Endothelial cell of umbilical vein (primary cell): Measurements from ENCODE around the gene ADAP1. TPM values are rescaled to one million over a fixed set of nuclear protein-coding genes. Genes with fewer than 3 reads are reported as not detected.

ENCODE experiments used
- BruUV-seq: library from RNA; stranded (reverse); fragments of 400-500 nt; replicated peaks from 2 replicates; lab custom pipeline; 2021; lab: Mats Ljungman, UMichigan
- CTCF ChIA-PET: fragments of 300-600, 350-600 bp; sonication (Branson Sonifier 250); formaldehyde crosslinking; loops from one replicate; lab custom pipeline; 2021; ENCODE audit warnings: antibody characterized with exemption, inconsistent platforms; lab: Charles Lee
- POLR2A ChIA-PET: fragments of 300-600, 350-600 bp; sonication (Branson Sonifier 250); formaldehyde crosslinking; loops from one replicate; lab custom pipeline; 2021; ENCODE audit warnings: antibody characterized with exemption, inconsistent platforms; lab: Charles Lee
- DNase-seq: peaks from one replicate; pipeline ENCODE4 v3.0.0-alpha.2; 2011; ENCODE audit warnings: low read depth, low spot score
- FAIRE-seq: peaks from 2 replicates; lab custom pipeline; 2011; peaks lifted over from hg19 to GRCh38; lab: Jason Lieb, UNC
- H2AFZ ChIP-seq: 2 replicates; pipeline ENCODE4 v1.6.0; 2012; ENCODE audit warnings: low read depth, low read length, control low read depth, inconsistent platforms
- H3K27ac ChIP-seq: 2 replicates; pipeline ENCODE4 v1.5.1; 2011; ENCODE audit warnings: low read depth, mild to moderate bottlenecking, control low read depth, low read length, moderate library complexity; ENCODE audit not compliant: insufficient read depth
- H3K27me3 ChIP-seq, 2 experiments: 2 replicates each; pipeline versions ENCODE4 v1.6.0 to v1.6.1; 2011; ENCODE audit warnings: low read length in 2 of 2, mixed read lengths in 1 of 2; ENCODE audit not compliant: control insufficient read depth in 2 of 2, insufficient read depth in 2 of 2
- H3K36me3 ChIP-seq, 2 experiments: 2 replicates in 1 of 2; 3 replicates in 1 of 2; pipeline ENCODE4 v1.5.1; 2011; ENCODE audit warnings: low read length in 2 of 2, mild to moderate bottlenecking in 1 of 2, moderate library complexity in 1 of 2; ENCODE audit not compliant: control insufficient read depth in 2 of 2, insufficient read depth in 2 of 2; ENCODE audit errors: extremely low read depth in 1 of 2
- H3K4me1 ChIP-seq: 3 replicates; pipeline ENCODE4 v1.5.1; 2011; ENCODE audit warnings: mild to moderate bottlenecking, low read length; ENCODE audit not compliant: control insufficient read depth, insufficient read depth; ENCODE audit errors: extremely low read depth
- H3K4me2 ChIP-seq: 2 replicates; pipeline ENCODE4 v1.6.1; 2011; ENCODE audit warnings: low read length, control low read depth, mixed read lengths; ENCODE audit not compliant: insufficient read depth
- H3K4me3 ChIP-seq, 3 experiments: fragments of 200-600 bp in 1 of 3; sonication (generic), shearing (Covaris generic) in 1 of 3; replicated peaks in 1 of 3; 2 replicates each; pipeline ENCODE4 v1.5.1; 2011 to 2016; ENCODE audit warnings: control low read depth in 3 of 3, low read length in 3 of 3, mild to moderate bottlenecking in 2 of 3, inconsistent platforms in 1 of 3, low read depth in 1 of 3, moderate library complexity in 1 of 3; ENCODE audit not compliant: insufficient read depth in 1 of 3
- H3K79me2 ChIP-seq: 2 replicates; pipeline ENCODE4 v1.6.0; 2012; ENCODE audit warnings: low read length, inconsistent platforms; ENCODE audit not compliant: control insufficient read depth, insufficient read depth
- H3K9ac ChIP-seq: replicated peaks from 2 replicates; pipeline ENCODE3; 2011; ENCODE audit warnings: low read length, control low read depth; ENCODE audit not compliant: insufficient read depth; ENCODE audit errors: extremely low read depth
- H3K9me1 ChIP-seq: replicated peaks from 3 replicates; pipeline ENCODE4 v1.6.0; 2011; ENCODE audit warnings: mild to moderate bottlenecking, low read length; ENCODE audit not compliant: control insufficient read depth, insufficient read depth; ENCODE audit errors: extremely low read depth
- H3K9me3 ChIP-seq: replicated peaks from 2 replicates; pipeline ENCODE4 v1.5.1; 2012; ENCODE audit warnings: low read length, inconsistent platforms; ENCODE audit not compliant: control insufficient read depth, insufficient read depth
- H4K20me1 ChIP-seq: replicated peaks from 2 replicates; pipeline ENCODE3; 2011; ENCODE audit warnings: mild to moderate bottlenecking, low read length; ENCODE audit not compliant: control insufficient read depth, insufficient read depth; ENCODE audit errors: extremely low read depth
- CTCF ChIP-seq, 2 donors: IDR thresholded peaks; 1 replicate in 1 of 2; 2 replicates in 1 of 2; pipeline ENCODE4 v1.5.1; 2011; ENCODE audit warnings: low read length in 2 of 2, mild to moderate bottlenecking in 2 of 2, moderate library complexity in 2 of 2, control low read depth in 1 of 2, inconsistent platforms in 1 of 2, low read depth in 1 of 2; ENCODE audit not compliant: insufficient read depth in 1 of 2; ENCODE audit errors: extremely low read depth in 1 of 2
- EZH2 ChIP-seq: IDR thresholded peaks from 2 replicates; pipeline ENCODE4 v1.6.1; 2012; ENCODE audit warnings: borderline replicate concordance, low read depth, mild to moderate bottlenecking, moderate library complexity, low read length, inconsistent platforms; ENCODE audit not compliant: severe bottlenecking
- FOS ChIP-seq: IDR thresholded peaks from 2 replicates; pipeline ENCODE4 v1.6.1; 2011; ENCODE audit warnings: mild to moderate bottlenecking, low read length, moderate library complexity, borderline replicate concordance; ENCODE audit not compliant: insufficient read depth
- GATA2 ChIP-seq: IDR thresholded peaks from 2 replicates; pipeline ENCODE4 v1.7.0; 2011; ENCODE audit warnings: low read depth, mild to moderate bottlenecking, moderate library complexity, mixed read lengths, low read length; ENCODE audit not compliant: insufficient read length, insufficient read depth
- MYC ChIP-seq: IDR thresholded peaks from one replicate; pipeline ENCODE4 v1.6.1; 2011; ENCODE audit warnings: mild to moderate bottlenecking, low read depth, low read length
- POLR2A ChIP-seq: IDR thresholded peaks from 2 replicates; pipeline ENCODE4 v1.6.1; 2012; ENCODE audit warnings: low read depth, mild to moderate bottlenecking, control low read depth, low read length
- POLR2AphosphoS5 ChIP-seq: IDR thresholded peaks from 2 replicates; pipeline ENCODE4 v1.6.1; 2012; ENCODE audit warnings: low read depth, mild to moderate bottlenecking, control low read depth, low read length, moderate library complexity; ENCODE audit not compliant: insufficient read depth
- dilution Hi-C: fragments of 300-500 bp; cut with MboI; formaldehyde crosslinking; loops from one replicate; pipeline ENCODE4 v1.15.0; 2019; ENCODE audit warnings: low sequenced_read_pairs; ENCODE audit not compliant: extremely low pct_ligation_motif_present
- intact Hi-C: fragments of 100-400 bp; cut with micrococcal nuclease; formaldehyde crosslinking; loops from one replicate; pipeline ENCODE4 v1.10.0; 2022
- polyA plus RNA-seq, 4 experiments: library from polyadenylated mRNA; depleted of rRNA in 3 of 4; stranded (reverse) in 3 of 4; unstranded in 1 of 4; fragments of >200 nt; gene quantifications; 2 replicates each; pipeline versions ENCODE4 v1.2.1 to v1.2.3, GENCODE V29; 2011 to 2012; ENCODE audit warnings: missing spikeins in 1 of 4
- total RNA-seq: library from RNA; stranded (reverse); gene quantifications from 2 replicates; pipeline ENCODE4 v1.2.3, GENCODE V29; 2021

Gene ADAP1
- total and polyA plus RNA-seq, 2 donors (not counting 3 experiments of a cell fraction or from before 2014, with no cell fraction given), result 0.49 to 0.58 TPM

- TF ChIP-seq POLR2A (no peak), GATA2 (no peak), CTCF (IDR thresholded peaks at IDR 0.05; ENCODE audit: extremely low read depth in 1 of 2, insufficient read depth in 1 of 2, low read depth in 1 of 2, low read length in 2 of 2) (no peak), POLR2AphosphoS5 (no peak), FOS (no peak), MYC (no peak), EZH2 (no peak)
- POLR2A ChIA-PET, result no interaction called here
- peaks cover 9 to 40% of the 10 kb centered on the region in 2 experiments for H3K36me3 ChIP-seq
- no peaks in the 10 kb centered on the region for H3K27me3 ChIP-seq
- H3K27ac ChIP-seq, result no peak overlapping the region
- intact Hi-C loops, result no loop called here
- H3K4me2 ChIP-seq, result no peak overlapping the region
- no peaks in the 10 kb centered on the region for H3K9me1 ChIP-seq
- H3K9me3 ChIP-seq, result no peaks in the 10 kb centered on the region
- no peaks in the 10 kb centered on the region for H3K4me1 ChIP-seq
- H3K9ac ChIP-seq, result no peak overlapping the region
- DNase-seq, result no peak
- H3K4me3 ChIP-seq, result no peak overlapping the region
- dilution Hi-C loops, result no loop called here
- no TSS peak for BruUV-seq
- FAIRE-seq, result no peak
- H4K20me1 ChIP-seq, result no peaks in the 10 kb centered on the region
- H3K79me2 ChIP-seq, result no peaks in the 10 kb centered on the region
- CTCF ChIA-PET, result interaction anchor here (1.2 to 2.1 kb wide), 2 partner anchors 13 to 14 kb away, joined by 3 to 11 read pairs; no protein-coding TSS in a partner anchor
- H2AFZ ChIP-seq, result no peak overlapping the region
Observed at GRCh38 chr7:860149-860548, 94.3 kb downstream of the ADAP1 start.
